ENCODE results near the gene DHRS12. TPM values are rescaled to one million over a fixed set of nuclear protein-coding genes. Genes with fewer than 3 reads are reported as not detected.

Gene DHRS12
- total and polyA plus RNA-seq, 12 donors, result 5.5 to 20.6 (median 10.3) TPM

DNA sequence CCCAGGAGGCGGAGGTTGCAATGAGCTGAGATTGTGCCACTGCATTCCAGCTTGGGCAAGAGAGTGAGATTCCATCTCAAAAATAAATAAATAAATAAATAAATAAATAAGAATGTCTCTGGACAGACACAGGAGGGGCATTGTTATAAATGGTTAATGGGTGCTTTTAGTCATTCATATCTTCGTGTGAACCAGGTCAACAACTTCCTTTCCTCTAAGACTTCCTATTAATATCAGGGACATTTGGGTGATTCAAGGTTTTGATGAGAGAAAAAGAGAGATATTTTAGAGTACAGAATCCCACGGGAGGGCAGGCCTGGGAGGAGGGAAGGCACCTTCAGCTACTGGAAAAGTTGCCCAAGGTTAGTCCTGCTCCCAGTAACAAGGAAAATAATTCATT lies 23.9 kb downstream of the DHRS12 start:
- DNase-seq (no peak), ATAC-seq (no peak)
- H3K27ac ChIP-seq, result no peak overlapping the region
- no peaks in the 10 kb centered on the region for H3K4me1 ChIP-seq
- intact Hi-C loops (cut with DNase I), result loop anchor here in 1 of 10 donors (10.0 kb wide), 1 partner anchor 195 kb away; the partner anchor contains the start of gene WDFY2
- no peaks in the 10 kb centered on the region for H3K27me3 ChIP-seq
- TF ChIP-seq, protein P1, sequence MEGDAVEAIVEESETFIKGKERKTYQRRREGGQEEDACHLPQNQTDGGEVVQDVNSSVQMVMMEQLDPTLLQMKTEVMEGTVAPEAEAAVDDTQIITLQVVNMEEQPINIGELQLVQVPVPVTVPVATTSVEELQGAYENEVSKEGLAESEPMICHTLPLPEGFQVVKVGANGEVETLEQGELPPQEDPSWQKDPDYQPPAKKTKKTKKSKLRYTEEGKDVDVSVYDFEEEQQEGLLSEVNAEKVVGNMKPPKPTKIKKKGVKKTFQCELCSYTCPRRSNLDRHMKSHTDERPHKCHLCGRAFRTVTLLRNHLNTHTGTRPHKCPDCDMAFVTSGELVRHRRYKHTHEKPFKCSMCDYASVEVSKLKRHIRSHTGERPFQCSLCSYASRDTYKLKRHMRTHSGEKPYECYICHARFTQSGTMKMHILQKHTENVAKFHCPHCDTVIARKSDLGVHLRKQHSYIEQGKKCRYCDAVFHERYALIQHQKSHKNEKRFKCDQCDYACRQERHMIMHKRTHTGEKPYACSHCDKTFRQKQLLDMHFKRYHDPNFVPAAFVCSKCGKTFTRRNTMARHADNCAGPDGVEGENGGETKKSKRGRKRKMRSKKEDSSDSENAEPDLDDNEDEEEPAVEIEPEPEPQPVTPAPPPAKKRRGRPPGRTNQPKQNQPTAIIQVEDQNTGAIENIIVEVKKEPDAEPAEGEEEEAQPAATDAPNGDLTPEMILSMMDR (IDR thresholded peaks at IDR 0.05), result no peak
- WGBS, 2 donors, result 69 to 77% methylated on average over 3 of the region's 3 CpGs
- no peak overlapping the region for H3K4me3 ChIP-seq
- H3K36me3 ChIP-seq, result peaks cover 0 to 11% (median 0%) of the 10 kb centered on the region in 9 donors
- no peaks in the 10 kb centered on the region for H3K9me3 ChIP-seq

DNA sequence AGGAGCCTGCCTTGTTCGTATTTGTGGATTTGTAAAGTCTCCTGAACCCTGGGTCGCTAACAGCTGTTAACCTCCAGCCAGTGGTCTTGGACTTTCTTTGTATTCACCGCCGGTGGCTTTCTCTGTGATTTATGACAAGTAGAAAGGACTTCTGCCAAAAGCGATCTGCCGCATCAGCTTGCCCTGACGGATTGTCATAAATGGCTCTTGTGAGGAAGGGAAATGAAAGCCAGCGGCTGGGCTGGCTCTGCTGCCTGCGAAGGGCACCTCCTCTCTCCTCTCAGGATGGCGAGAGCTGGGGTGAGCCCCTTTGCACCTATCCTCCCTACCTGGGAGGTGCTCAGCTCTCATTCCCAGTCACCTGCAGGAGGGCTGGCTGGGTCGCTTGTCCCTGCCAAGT lies 25.6 kb downstream of the DHRS12 start:
- no peaks in the 10 kb centered on the region for H3K9me3 ChIP-seq
- 83 to 92% methylated on average over 11 of the region's 11 CpGs for WGBS, 2 donors
- intact Hi-C loops (cut with DNase I), result no loop called here
- H3K4me1 ChIP-seq, result no peaks in the 10 kb centered on the region
- peaks cover 0 to 17% (median 0%) of the 10 kb centered on the region in 9 donors for H3K36me3 ChIP-seq
- no peak for DNase-seq
- ATAC-seq, result no peak
- TF ChIP-seq, protein P1 (IDR thresholded peaks at IDR 0.05), result no peak
- no peaks in the 10 kb centered on the region for H3K27me3 ChIP-seq
- no peak overlapping the region for H3K4me3 ChIP-seq
- no peak overlapping the region for H3K27ac ChIP-seq

DNA sequence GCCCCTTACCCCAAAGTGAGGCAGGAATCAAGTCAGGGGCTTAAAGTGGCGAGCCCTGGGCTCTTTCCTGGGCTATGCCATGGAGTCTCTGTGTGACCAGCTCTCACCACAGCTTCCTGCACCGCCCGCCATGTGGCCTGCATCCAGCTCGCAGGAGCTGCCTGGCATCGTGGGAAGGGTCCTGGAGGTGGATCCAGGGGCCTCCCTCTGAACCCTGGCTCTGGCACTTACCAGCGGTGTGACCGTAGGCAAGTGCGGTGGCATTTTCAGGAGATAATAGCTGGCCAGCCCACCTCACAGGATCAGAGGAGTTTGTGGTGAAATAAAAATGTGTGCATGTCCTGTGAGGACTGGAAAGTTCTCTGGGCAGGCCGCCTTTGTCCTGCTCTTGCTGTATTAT lies 26.0 kb downstream of the DHRS12 start:
- Histone ChIP-seq H3K27ac (no peak overlapping the region), H3K27me3 (no peaks in the 10 kb centered on the region), H3K36me3 (peaks cover 0 to 22% (median 0%) of the 10 kb centered on the region in 9 donors), H3K9me3 (no peaks in the 10 kb centered on the region), H3K4me1 (no peaks in the 10 kb centered on the region), H3K4me3 (no peak overlapping the region)
- 91 to 93% methylated on average over 9 of the region's 9 CpGs for WGBS, 2 donors
- intact Hi-C loops (cut with DNase I), result no loop called here
- DNase-seq (no peak), ATAC-seq (no peak)
- TF ChIP-seq, protein P1 (IDR thresholded peaks at IDR 0.05), result no peak

DNA sequence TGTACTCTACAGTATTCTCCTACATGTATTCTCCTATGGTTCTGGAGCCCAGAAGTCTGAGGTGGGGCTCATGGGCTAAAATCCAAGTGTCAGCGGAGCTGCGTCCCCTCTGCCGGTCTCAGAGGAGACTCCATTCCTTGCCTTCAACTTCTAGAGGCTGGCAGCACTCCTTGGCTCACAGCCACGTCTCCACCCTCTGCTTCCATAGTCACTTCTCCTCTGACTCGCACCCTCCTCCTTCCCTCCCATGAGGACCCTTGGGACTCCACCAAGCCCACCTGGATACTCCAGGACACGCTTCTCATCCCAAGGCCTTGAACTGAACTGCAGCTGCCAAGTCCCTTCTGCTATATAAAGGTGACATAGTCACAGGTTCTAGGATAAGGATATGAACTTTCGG lies 27.8 kb downstream of the DHRS12 start:
- intact Hi-C loops (cut with DNase I), result no loop called here
- TF ChIP-seq, protein P1 (IDR thresholded peaks at IDR 0.05), result no peak
- Histone ChIP-seq H3K36me3 (peaks cover 0 to 24% (median 0%) of the 10 kb centered on the region in 9 donors), H3K4me1 (peaks cover 0 to 6% (median 0%) of the 10 kb centered on the region in 9 donors), H3K9me3 (no peaks in the 10 kb centered on the region), H3K4me3 (no peak overlapping the region), H3K27me3 (no peaks in the 10 kb centered on the region), H3K27ac (no peak overlapping the region)
- DNase-seq (no peak), ATAC-seq (no peak)
- 88 to 90% methylated on average over 7 of the region's 7 CpGs for WGBS, 2 donors
